H9 (cell line): Measurements from ENCODE around the gene CHN1. TPM values are rescaled to one million over a fixed set of nuclear protein-coding genes. Genes with fewer than 3 reads are reported as not detected.

Experiments used
- DNase-seq: peaks from one replicate; pipeline ENCODE4 v3.0.0-alpha.2; 2017
- H2AFZ ChIP-seq: one replicate; pipeline ENCODE4 v1.6.1; 2013; ENCODE audit warnings: mild to moderate bottlenecking, low read length, control low read depth, moderate library complexity
- H2AK5ac ChIP-seq: 2 replicates; pipeline ENCODE4 v1.6.1; 2013; ENCODE audit warnings: low read length, control low read depth, mixed read lengths; ENCODE audit not compliant: insufficient read length
- H2BK120ac ChIP-seq: one replicate; pipeline ENCODE4 v1.6.1; 2013; ENCODE audit warnings: low read depth, mild to moderate bottlenecking, low read length, control low read depth, inconsistent platforms; ENCODE audit not compliant: poor library complexity, severe bottlenecking
- H2BK12ac ChIP-seq: 2 replicates; pipeline ENCODE4 v1.6.1; 2013; ENCODE audit warnings: low read length, control low read depth, mixed read lengths, low read depth; ENCODE audit not compliant: insufficient read length
- H2BK15ac ChIP-seq: 2 replicates; pipeline ENCODE4 v1.6.1; 2013; ENCODE audit warnings: low read depth, low read length, control low read depth
- H2BK20ac ChIP-seq: one replicate; pipeline ENCODE4 v1.6.1; 2013; ENCODE audit warnings: low read depth, mild to moderate bottlenecking, low read length, control low read depth, inconsistent platforms; ENCODE audit not compliant: poor library complexity, severe bottlenecking
- H2BK5ac ChIP-seq: 2 replicates; pipeline ENCODE4 v1.6.1; 2013; ENCODE audit warnings: low read length, control low read depth, mixed read lengths; ENCODE audit not compliant: insufficient read length
- H3K14ac ChIP-seq: 2 replicates; pipeline ENCODE4 v1.6.1; 2013; ENCODE audit warnings: low read length, control low read depth; ENCODE audit not compliant: insufficient read depth
- H3K18ac ChIP-seq: 2 replicates; pipeline ENCODE4 v1.6.1; 2013; ENCODE audit warnings: low read depth, mild to moderate bottlenecking, mixed read lengths, low read length, control low read depth; ENCODE audit not compliant: insufficient read length
- H3K23ac ChIP-seq: 2 replicates; pipeline ENCODE4 v1.6.1; 2013; ENCODE audit warnings: low read length, control low read depth, mixed read lengths, low read depth; ENCODE audit not compliant: insufficient read length
- H3K23me2 ChIP-seq: 2 replicates; pipeline ENCODE4 v1.6.1; 2013; ENCODE audit warnings: low read depth, mild to moderate bottlenecking, mixed read lengths, low read length, control low read depth; ENCODE audit not compliant: insufficient read length, poor library complexity, severe bottlenecking
- H3K27ac ChIP-seq: 2 replicates; pipeline ENCODE4 v1.5.1; 2013; ENCODE audit warnings: low read length, control low read depth, mixed read lengths, low read depth; ENCODE audit not compliant: insufficient read length
- H3K27me3 ChIP-seq: 2 replicates; pipeline ENCODE4 v1.6.1; 2013; ENCODE audit warnings: low read length, control low read depth, inconsistent platforms; ENCODE audit not compliant: insufficient read depth
- H3K4ac ChIP-seq: 2 replicates; pipeline ENCODE4 v1.6.1; 2013; ENCODE audit warnings: low read depth, mild to moderate bottlenecking, control low read depth, inconsistent platforms, low read length, moderate library complexity
- H3K4me1 ChIP-seq: 2 replicates; pipeline ENCODE4 v1.6.1; 2013; ENCODE audit warnings: low read length, control low read depth, inconsistent platforms; ENCODE audit not compliant: insufficient read depth
- H3K4me2 ChIP-seq: 2 replicates; pipeline ENCODE4 v1.6.1; 2013; ENCODE audit warnings: low read length, control low read depth, mixed read lengths; ENCODE audit not compliant: insufficient read length, insufficient read depth
- H3K56ac ChIP-seq: 2 replicates; pipeline ENCODE4 v1.6.1; 2013; ENCODE audit warnings: low read depth, mild to moderate bottlenecking, mixed read lengths, low read length, control low read depth; ENCODE audit not compliant: insufficient read length
- H3K79me1 ChIP-seq: 2 replicates; pipeline ENCODE4 v1.6.1; 2013; ENCODE audit warnings: low read depth, mild to moderate bottlenecking, moderate library complexity, low read length, control low read depth, inconsistent platforms; ENCODE audit not compliant: insufficient read depth, poor library complexity, severe bottlenecking
- H3K79me2 ChIP-seq: 2 replicates; pipeline ENCODE4 v1.6.1; 2013; ENCODE audit warnings: low read length, control low read depth, inconsistent platforms; ENCODE audit not compliant: insufficient read depth
- H3K9ac ChIP-seq: 2 replicates; pipeline ENCODE4 v1.6.1; 2013; ENCODE audit warnings: low read length, control low read depth, mixed read lengths; ENCODE audit not compliant: insufficient read length; ENCODE audit errors: extremely low read depth
- H3K9me3 ChIP-seq: one replicate; pipeline ENCODE4 v1.6.1; 2013; ENCODE audit warnings: low read depth, low read length, inconsistent platforms; ENCODE audit not compliant: control insufficient read depth
- H3T11ph ChIP-seq: one replicate; pipeline ENCODE4 v1.6.1; 2013; ENCODE audit warnings: mild to moderate bottlenecking, low read length, control low read depth, inconsistent platforms
- H4K20me1 ChIP-seq: one replicate; pipeline ENCODE4 v1.6.1; 2013; ENCODE audit not compliant: control insufficient read depth, insufficient read length, insufficient read depth
- H4K5ac ChIP-seq: 2 replicates; pipeline ENCODE4 v1.6.1; 2013; ENCODE audit warnings: low read depth, mild to moderate bottlenecking, mixed read lengths, low read length, control low read depth; ENCODE audit not compliant: insufficient read length
- H4K8ac ChIP-seq: replicated peaks from 2 replicates; pipeline ENCODE4 v1.6.1; 2013; ENCODE audit warnings: low read length, control low read depth, mixed read lengths, low read depth; ENCODE audit not compliant: insufficient read length
- H4K91ac ChIP-seq: 2 replicates; pipeline ENCODE4 v1.6.1; 2013; ENCODE audit warnings: low read depth, mild to moderate bottlenecking, moderate library complexity, mixed read lengths, low read length, control low read depth; ENCODE audit not compliant: insufficient read length
- H3K27ac Mint-ChIP-seq, 3 experiments: 2 replicates in 2 of 3; 3 replicates in 1 of 3; pipeline ENCODE4 v1.8.0; 2020 to 2021; ENCODE audit warnings: mixed read lengths in 3 of 3, mild to moderate bottlenecking in 1 of 3, moderate library complexity in 1 of 3
- H3K27me3 Mint-ChIP-seq: 2 replicates; pipeline ENCODE4 v1.8.0; 2021; ENCODE audit warnings: low read depth, mild to moderate bottlenecking, moderate library complexity, mixed read lengths
- H3K36me3 Mint-ChIP-seq, 3 experiments: 2 replicates in 2 of 3; 3 replicates in 1 of 3; pipeline ENCODE4 v1.8.0; 2020 to 2021; ENCODE audit warnings: low read depth in 3 of 3, mixed read lengths in 3 of 3; ENCODE audit not compliant: insufficient read depth in 1 of 3
- H3K4me1 Mint-ChIP-seq, 2 experiments: 2 replicates each; pipeline ENCODE4 v1.8.0; 2020; ENCODE audit warnings: mixed read lengths in 2 of 2
- H3K4me3 Mint-ChIP-seq, 2 experiments: 2 replicates in 1 of 2; 3 replicates in 1 of 2; pipeline ENCODE4 v1.8.0; 2020 to 2021; ENCODE audit warnings: mild to moderate bottlenecking in 2 of 2, mixed read lengths in 2 of 2, moderate library complexity in 1 of 2
- H3K9me3 Mint-ChIP-seq, 2 experiments: 2 replicates in 1 of 2; 3 replicates in 1 of 2; pipeline ENCODE4 v1.8.0; 2020; ENCODE audit warnings: mild to moderate bottlenecking in 2 of 2, mixed read lengths in 2 of 2, moderate library complexity in 1 of 2
- WGBS: extraction: QIAGEN DNeasy Blood & Tissue Kit; methylation state at CpG from one replicate; pipeline ENCODE4 v1.1.7; 2013; ENCODE audit warnings: missing lambda C conversion rate, low lambda C conversion rate, mixed read lengths; ENCODE audit not compliant: insufficient read length; ENCODE audit errors: extremely low coverage; 5-methylcytosine and 5-hydroxymethylcytosine counted together
- total RNA-seq: library from RNA; stranded (reverse); gene quantifications from 2 replicates; pipeline ENCODE4 v1.2.1, GENCODE V29; 2021
- TF ChIP-seq, protein P1 (sequence below): fragments of 200-600 bp; sonication (generic); conservative IDR thresholded peaks from 3 replicates; pipeline ENCODE4 v1.8.0; 2021; ENCODE audit warnings: antibody characterized with exemption, mild to moderate bottlenecking

CHN1 gene
- total RNA-seq, 1 experiment from 2014 or later, result 33.9 TPM

DNA sequence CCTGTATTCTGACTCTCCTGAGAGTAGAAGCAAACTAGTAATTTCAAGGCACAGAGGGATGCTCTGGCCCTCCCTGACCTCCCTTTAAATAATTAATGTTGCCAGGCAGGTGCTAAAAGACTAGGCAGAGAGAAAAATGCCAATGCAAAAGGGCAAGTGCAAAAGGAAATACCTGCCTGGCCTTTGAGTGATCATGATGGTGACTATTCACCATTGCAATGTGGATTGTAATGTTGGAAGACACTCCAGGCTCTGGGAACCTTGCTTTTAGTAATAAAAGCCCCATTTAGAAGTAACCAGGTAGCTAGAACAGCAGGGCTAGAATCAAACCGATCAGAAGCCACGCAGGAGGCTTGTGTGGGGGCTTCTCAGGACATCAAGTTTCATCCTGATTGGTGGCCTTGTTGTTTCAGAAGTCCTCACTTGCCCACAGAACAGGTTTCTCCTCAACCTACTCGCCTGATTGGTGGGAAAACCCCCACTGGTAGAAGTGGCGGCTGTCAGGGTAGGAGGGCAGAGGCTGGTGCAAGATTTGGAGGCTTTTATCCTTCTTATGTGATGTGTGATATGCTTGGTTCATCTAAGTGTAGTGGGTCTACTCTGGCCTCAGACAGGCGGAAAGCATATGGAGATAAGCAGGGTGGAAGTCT is 224.9 kb downstream of the CHN1 start:
- DNase-seq, result no peak
- no peak overlapping the region for H3K18ac ChIP-seq
- H3K4me1 ChIP-seq, result no peaks in the 10 kb centered on the region; the same call in 1 of the 2 replicates
- no peaks in the 10 kb centered on the region for H3K27me3 ChIP-seq
- H4K91ac ChIP-seq, result no peak overlapping the region
- H2BK15ac ChIP-seq, result no peak overlapping the region
- H4K8ac ChIP-seq, result no peak overlapping the region
- H3K4me3 Mint-ChIP-seq, result no peak overlapping the region
- H3K79me2 ChIP-seq, result no peaks in the 10 kb centered on the region
- no peak overlapping the region for H2AK5ac ChIP-seq
- no peak overlapping the region for H3T11ph ChIP-seq
- no peaks in the 10 kb centered on the region for H3K79me1 ChIP-seq
- no peaks in the 10 kb centered on the region for H4K20me1 ChIP-seq
- no peaks in the 10 kb centered on the region for H3K36me3 Mint-ChIP-seq
- H2BK5ac ChIP-seq, result no peak overlapping the region
- H3K23ac ChIP-seq, result no peak overlapping the region
- no peaks in the 10 kb centered on the region for H3K9me3 ChIP-seq
- H2BK20ac ChIP-seq, result no peak overlapping the region
- peaks cover 61 to 69% of the 10 kb centered on the region in 2 experiments for H3K4me1 Mint-ChIP-seq
- no peak overlapping the region for H3K14ac ChIP-seq
- no peaks in the 10 kb centered on the region for H3K23me2 ChIP-seq
- H3K9ac ChIP-seq, result no peak overlapping the region
- peaks cover 5% of the 10 kb centered on the region for H3K27me3 Mint-ChIP-seq
- TF ChIP-seq, protein P1, sequence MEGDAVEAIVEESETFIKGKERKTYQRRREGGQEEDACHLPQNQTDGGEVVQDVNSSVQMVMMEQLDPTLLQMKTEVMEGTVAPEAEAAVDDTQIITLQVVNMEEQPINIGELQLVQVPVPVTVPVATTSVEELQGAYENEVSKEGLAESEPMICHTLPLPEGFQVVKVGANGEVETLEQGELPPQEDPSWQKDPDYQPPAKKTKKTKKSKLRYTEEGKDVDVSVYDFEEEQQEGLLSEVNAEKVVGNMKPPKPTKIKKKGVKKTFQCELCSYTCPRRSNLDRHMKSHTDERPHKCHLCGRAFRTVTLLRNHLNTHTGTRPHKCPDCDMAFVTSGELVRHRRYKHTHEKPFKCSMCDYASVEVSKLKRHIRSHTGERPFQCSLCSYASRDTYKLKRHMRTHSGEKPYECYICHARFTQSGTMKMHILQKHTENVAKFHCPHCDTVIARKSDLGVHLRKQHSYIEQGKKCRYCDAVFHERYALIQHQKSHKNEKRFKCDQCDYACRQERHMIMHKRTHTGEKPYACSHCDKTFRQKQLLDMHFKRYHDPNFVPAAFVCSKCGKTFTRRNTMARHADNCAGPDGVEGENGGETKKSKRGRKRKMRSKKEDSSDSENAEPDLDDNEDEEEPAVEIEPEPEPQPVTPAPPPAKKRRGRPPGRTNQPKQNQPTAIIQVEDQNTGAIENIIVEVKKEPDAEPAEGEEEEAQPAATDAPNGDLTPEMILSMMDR, result no peak
- H2AFZ ChIP-seq, result no peak overlapping the region
- no peaks in the 10 kb centered on the region for H3K9me3 Mint-ChIP-seq
- no peak overlapping the region for H4K5ac ChIP-seq
- H3K4me2 ChIP-seq, result no peak overlapping the region
- no peak overlapping the region for H3K27ac ChIP-seq
- no CpG with 5 or more reads among the region's 5 CpGs for WGBS
- no peak overlapping the region for H3K56ac ChIP-seq
- H2BK12ac ChIP-seq, result no peak overlapping the region
- no peak overlapping the region for H3K4ac ChIP-seq
- no peak overlapping the region for H2BK120ac ChIP-seq
- peak overlapping the region in 1 of 3 experiments; percentile 65; a peak in 2 of 7 replicates for H3K27ac Mint-ChIP-seq
